GM21717 (cell line): ENCODE results near the gene BICC1.

ENCODE experiments used
- ATAC-seq: cut with Tn5 transposase; IDR thresholded peaks from one replicate; pipeline ENCODE4 v1.9.1; 2021; ENCODE audit warnings: mild to moderate bottlenecking, moderate library complexity; ENCODE audit not compliant: unreplicated experiment

BICC1 gene

GRCh38 chr10:58512491-58513187 is at the start of gene BICC1:
Gene BICC1, plus strand, starts transcription at chr10:58512872. Its CDS starts 272 bp downstream, at chr10:58513144.
- no peak for ATAC-seq

- ATAC-seq = no peak
Measured at GRCh38 chr10:58464956-58465355, 47.7 kb upstream of the BICC1 start.

DNA sequence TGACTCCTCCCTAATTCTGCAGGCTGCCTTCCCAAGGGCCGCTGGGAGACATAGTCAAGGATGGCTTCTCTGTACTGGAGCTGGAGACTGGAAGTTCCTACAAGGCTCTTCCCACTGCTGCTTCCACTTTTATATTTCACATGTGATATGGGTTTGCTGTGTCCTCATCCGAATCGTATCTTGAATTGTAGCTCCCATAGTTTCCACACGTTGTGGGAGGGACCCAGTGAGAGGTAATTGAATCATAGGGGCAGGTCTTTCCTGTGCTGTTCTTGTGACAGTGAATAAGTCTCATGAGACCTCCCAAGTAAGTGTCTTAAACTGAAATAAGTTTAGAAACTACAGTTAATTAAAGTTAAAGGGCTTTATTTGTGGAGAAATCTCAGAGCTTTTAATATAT is 47.0 kb upstream of the BICC1 start:
- no peak for ATAC-seq

DNA sequence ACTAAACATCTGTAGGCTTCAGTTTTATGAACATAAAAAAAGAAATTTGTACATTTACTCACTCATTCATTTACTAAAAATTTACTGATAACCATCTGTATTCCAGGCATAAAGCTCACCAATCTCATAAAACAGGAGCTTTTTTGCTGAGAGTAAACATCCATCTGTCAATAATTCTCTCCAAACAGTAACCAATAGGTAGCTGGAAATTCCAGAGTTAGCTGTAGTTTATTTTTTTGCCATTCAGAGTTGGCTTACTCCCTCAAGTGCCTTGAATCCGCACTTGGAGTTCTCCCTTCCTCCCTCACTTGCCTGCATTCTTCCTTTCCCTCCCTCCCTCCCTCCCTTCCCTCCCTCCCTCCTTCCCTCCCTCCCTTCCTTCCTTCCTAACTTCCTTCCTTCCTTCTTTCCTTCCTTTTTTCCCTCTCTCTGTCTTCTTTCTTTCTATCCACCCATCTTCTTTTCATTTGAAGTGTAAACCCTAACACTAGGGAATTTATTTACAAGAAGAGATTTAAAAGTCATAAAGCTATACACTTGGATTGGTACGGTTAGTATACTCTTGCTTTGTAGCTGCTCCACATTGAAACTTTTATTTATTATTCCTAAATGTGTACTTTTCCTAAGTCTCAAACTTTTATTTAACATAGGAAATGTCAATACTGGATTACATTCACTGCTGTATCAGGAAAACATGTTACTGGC is 44.6 kb upstream of the BICC1 start:
- ATAC-seq = no peak

DNA sequence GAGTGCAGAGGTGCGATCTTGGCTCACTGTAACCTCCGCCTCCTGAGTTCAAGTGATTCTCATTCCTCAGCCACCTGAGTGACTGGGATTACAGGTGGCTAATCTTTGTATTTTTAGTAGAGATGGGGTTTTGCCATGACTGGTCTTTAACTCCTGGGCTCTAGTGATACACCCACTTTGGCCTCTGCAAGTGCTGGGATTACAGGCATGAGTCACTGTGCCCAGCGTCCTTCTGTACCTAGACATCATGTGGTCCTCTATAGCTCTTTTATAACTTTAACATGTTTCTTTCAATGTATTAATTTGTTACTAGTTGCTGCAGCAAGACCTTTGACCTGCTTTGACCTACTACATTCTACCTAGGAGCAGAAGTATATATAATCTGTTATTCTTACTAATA is 38.7 kb upstream of the BICC1 start:
- no peak for ATAC-seq

DNA sequence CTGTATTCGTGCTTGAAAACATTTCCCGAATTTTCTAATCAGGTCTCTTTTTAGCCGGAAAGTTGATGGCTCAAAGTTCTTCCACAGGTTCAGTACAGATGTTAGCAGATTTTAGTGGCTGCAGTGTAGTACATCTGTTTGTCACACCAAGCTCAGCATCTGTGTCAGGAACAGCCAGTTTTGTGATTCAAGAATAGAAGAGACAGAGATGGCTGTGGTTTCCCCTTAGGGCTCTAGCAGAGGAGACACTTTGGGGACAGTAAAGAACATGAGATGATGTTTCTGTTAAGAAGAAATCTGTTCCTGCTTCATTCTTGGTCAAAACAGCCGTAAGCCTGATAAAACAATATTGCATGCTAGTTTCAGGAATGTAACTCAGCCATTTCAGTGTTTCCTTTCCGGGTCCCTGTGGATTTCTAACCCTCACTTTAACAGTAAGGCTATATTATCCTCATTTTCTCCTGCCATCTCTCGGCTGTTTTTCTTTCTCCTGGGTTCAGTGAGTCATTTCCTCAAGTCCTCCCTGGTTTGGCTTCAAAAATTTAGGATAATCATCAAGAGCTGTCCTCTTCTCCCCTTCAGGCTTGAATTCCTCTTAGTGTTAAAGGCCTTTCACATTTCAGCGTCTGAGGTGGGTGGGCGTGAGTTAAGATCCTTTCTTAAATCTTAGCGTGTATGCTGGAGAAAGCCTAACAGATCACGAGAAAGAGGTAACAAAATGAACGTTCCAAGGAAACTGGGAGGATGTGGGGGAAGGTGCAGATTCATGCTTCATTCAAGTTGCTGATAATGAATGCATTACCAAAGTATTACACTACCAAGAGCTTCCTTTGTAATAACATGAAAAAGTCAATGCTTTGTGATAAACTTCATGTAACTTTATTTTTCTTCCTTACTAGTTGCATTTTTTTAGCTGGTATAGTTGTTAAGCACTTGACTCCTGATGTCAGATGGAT is 37.1 kb upstream of the BICC1 start:
- no peak for ATAC-seq

DNA sequence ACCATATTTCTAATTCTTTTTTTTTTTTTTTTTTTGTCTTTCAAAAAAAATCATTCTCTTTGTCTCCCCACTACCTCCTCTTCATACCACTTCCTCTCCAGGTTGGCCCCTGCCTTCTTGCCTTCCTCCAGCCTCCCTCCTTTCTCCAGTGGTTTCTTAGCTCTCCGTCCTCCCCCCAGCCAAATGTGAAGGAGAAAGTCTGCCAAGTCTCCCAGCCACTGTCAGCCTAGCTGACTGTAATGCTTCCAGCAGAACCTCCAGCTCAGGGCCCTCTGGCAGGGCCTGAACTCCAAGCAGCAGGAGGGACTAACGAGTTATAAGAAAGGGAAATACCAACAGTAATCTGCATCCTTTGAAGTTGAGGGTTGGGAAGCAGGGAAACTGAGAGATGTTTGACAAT is 35.5 kb upstream of the BICC1 start:
- no peak for ATAC-seq

- no peak for ATAC-seq
Measured at GRCh38 chr10:58477902-58478301, 34.8 kb upstream of the BICC1 start.

- no peak for ATAC-seq
Measured at GRCh38 chr10:58479045-58479444, 33.6 kb upstream of the BICC1 start.

DNA sequence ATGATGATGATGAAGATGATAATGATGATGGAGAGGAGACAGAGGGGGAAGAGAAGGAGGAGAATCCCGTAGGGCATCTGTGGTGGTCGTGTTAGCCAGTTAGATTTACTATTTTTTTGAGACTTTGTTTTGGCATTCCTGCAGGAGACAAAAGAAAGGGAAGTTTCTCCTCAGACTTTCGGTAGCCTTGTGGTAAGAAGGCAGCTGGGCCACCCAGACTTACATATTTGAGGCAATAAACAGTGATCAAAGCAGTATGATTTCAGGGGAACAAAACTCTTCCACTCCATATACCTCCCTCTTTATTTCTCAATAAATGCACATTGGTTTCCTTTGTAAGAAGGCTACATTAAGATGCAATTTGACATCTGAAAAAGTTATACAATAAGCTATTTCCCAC is 32.4 kb upstream of the BICC1 start:
- ATAC-seq = no peak

DNA sequence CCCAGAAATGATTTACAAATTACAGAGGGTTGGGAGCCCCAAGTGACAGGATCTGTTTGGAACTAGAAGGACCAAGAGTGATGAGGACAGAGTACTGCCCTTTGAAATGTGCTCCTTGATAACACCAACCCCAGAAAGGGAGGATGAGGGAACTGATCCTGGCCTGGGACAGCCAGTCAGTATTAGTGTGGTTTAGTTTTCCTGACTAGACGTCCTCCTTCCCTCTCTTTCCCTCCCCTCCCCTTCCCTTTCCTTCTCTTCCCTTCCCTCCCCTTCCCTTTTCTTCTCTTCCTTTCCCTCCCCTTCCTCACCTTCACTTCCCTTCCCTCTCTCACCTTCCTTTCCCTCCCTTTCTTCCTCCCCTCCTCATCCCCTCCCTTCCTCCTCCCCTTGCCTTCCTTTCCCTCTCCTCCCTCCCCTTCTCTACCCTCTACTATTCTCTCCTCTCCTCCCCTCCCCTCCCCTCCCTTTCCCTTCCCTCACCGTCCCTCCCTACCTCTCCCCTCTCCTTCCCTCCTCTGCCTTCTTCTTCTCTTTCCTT is 31.0 kb upstream of the BICC1 start:
- ATAC-seq = no peak

- ATAC-seq = no peak
Measured at GRCh38 chr10:58486821-58487220, 25.9 kb upstream of the BICC1 start.

- ATAC-seq = no peak
Measured at GRCh38 chr10:58488921-58489320, 23.8 kb upstream of the BICC1 start.

DNA sequence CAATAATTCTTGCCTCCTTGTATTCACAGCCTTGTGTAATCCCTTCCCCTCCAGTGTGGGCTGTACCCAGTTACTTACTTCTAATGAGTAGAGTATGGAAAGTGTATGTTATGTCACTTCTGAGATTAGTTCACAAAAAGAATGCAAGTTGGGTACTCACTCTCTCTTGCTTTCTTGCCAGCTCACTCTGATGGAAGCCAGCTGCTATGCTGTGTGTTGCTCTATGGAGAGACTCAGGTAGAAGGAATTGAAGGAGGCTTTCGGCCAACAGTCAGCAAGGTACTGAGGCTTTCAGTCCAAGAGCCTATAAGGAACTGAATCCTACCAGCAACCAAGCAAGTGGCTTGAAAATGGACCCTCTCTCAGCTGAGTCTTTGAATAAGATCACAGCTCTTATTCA is 9.7 kb upstream of the BICC1 start:
- no peak for ATAC-seq

DNA sequence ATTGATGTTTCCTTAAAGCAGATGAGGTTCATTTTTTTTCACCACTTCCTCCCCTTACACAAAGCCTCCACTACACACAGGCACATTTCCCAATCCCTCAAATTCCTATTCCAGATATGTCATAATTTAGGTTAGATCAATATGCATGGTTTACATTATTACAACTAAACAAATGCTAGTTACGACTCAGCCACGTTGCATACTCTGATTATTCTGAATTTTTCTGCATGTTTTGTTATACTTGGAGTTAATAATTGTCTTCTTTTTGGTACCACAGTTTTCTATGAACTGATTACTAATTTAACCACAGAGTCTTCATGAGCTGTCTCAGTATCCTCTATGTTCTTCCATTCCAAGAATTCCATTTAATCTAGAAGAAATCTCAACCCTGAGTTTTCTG is 4.4 kb upstream of the BICC1 start:
- no peak for ATAC-seq

DNA sequence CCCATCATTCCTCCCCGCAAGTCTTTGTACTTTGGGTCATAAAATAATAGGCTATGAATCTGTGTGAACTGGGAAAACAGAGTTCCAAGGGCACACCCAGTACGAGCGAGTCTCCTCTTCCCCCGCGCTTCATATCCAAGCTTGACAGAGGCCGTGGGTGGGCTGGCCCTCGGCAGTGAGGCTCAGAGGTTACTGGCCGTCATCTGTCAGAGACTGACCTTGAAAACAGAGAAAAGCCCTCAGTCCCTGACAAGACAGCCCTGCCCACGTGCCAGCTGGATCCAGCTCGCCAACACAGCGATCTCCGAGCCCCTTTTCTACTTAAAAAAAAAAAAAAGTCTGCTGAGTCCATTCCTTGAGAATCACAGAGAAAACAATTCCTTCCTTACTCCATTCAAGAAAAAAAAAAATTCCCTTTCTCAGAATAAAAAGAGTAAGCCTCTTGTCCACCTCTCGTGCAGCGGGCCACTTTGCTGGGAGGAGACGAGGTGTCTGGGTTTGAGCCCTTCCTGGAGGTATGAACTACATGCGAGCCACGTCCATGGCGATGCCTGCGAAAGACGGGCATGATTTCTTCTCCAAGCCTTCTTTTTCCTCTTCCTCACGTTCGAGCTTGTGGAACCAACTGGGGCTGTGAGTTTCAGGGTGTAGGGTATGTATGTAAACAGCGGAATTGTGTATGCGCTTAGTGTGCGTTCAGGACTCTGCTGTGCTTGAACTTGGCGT is 744 bp upstream of the BICC1 start:
- no peak for ATAC-seq

GRCh38 chr10:58513188-58514110 is 777 bp downstream of the BICC1 start:
- ATAC-seq = no peak

DNA sequence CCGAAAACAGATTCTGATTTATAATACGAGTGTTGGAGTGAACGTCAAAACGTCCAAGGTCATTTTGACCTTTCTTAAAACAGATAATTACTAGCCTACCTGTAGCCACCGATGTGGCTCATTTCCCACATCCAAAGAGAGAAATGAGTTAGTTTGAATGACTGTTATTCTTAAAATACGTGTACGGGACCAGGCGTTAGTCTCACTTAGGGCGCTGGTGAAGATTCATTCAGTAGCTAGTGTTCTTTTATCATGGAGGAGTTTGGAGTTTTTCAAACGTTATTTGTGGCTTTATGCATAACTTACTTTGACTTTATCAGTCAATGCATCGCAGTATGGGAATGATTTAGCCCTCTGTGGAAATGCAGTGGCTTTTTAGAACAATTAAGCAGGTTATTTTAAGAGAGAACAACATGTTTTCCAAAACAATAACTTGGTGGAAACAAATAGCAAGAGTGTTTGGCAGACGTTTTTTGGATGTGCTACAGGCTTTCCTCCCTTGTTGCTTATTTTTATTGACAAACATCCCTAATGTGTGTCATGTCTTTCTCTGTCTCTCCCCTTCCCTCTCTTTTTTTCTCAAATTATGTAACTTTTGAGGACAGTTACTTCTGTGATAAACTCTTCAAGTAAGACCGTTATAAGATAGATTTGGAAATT is 1.6 kb downstream of the BICC1 start:
- no peak for ATAC-seq
